HG03066 (cell line): ENCODE results near the gene CTNNA3.

Experiments
- ATAC-seq: cut with Tn5 transposase; IDR thresholded peaks from one replicate; pipeline ENCODE4 v1.9.1; 2021; ENCODE audit warnings: low read depth; ENCODE audit not compliant: unreplicated experiment

The CTNNA3 gene

GRCh38 chr10:67520924-67521520 is 175.0 kb downstream of the CTNNA3 start:
- ATAC-seq, result peak; percentile 94

DNA sequence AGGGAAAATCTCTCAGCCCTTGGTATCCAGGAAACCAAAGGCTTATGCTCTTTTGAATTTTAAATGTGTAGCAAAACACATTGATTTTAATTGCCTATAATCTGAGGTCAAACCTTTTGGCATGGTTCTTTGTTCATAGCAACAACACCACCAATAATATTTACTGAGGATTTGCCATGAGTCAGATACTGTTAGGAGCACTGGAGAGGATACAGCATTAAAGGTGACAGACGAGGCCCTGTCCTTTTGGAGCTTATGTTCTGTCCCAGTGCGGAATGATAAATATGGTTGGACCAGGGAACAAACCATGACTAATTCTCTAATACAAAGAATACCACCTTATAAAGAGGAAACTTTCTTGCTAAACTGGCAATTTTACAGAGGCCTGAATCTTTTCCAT is 176.6 kb downstream of the CTNNA3 start:
- ATAC-seq, result no peak

DNA sequence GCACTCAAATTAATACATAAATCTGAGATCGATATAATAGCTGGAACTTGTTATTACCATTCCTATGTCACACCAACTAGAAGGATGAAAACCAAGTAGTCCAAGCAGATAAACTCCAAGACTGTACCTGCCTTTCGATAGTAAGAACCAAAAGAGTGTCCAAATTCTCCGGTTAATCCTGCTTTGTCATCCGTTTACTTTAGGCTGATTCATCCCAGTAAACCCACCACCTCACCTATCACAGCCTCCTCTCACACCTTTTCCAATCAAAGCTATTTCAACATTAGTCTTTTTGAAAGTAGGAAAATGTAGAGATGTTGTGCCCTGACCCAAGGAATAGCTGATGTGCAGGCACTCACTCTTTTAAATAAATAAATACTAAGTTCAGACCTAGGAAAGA is 177.2 kb downstream of the CTNNA3 start:
- no peak for ATAC-seq

DNA sequence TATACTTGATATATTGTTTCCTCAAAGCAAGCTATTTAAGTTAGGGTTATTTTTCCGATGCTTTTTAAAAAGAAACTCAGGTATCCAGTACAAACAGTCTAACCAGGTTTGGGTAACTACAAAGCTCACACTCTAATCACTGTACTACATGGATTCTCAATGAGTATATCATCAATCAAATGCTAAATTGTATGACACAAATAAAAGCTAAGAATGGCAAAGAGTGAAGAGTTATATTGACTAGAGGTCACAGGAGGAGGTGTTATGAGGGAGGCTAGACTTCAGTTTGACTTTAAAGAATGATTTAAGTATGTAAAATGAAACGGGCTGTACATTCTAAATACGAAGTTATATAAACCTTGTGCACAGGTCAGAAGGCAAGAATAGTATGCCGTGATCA is 178.0 kb downstream of the CTNNA3 start:
- ATAC-seq, result no peak

- ATAC-seq, result no peak
Measured at GRCh38 chr10:67506757-67507091, 189.3 kb downstream of the CTNNA3 start.

DNA sequence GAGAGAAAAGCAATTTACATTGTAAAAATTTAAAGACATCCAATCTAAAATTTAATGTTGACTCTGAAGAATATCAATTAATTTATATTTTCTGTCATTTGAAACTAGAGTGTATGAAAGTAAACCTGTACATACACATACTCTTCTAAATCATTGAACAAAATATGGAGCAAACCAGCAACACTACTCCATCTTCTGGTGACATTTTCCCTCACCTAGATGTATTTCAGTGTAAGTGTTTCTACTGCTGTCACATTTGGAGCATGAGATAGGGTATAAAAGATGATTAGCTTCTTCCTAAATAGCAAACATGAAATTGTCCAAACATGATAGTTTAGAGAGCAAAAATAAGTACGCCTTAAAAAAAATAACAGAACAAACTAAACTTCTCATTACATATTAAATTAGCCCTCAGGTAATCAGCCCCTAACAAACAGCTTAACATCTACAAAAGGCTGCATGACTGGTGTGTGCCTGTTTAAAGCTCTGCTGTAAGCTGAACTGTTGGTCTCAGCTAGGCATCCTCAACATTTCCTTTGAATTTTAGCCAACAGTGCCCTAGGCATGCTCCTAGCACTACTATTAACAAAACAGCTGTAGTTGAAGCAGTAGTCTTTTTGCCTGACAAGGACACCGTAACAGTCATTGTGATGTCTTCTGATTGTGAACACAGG is 189.8 kb downstream of the CTNNA3 start:
- ATAC-seq, result no peak

DNA sequence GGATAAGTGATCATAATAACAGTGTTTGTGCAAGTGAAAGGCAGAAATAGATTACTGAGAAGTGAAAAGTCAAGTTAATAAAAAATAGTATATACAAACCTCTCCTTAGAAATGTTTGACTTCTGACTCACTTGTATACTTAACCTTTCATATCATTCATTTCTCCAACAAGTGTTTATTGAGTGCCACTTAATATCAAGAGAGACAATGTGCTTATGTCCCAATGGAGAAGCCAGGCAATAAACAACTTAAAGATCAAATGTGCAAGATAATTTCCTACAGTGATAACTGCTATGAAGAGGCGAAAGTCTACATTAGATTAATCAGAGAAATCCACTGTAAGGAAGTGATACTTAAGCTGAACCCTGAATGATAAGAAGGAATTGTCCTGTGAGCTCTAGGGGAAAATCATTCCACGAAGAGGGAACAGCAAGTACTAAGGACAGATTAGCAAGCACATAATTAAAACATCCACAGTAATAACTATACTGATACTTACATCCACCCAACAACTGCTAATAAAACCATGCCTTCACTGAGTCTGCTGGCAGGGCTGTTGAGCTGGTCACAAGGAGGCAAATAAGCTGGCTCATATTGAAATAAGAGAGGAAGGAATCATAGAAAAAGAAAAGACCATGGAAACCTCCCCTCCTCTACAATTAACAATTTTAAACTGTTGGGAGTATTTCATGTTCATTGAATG is 203.5 kb downstream of the CTNNA3 start:
- no peak for ATAC-seq

GRCh38 chr10:67487906-67488619 is 207.9 kb downstream of the CTNNA3 start:
- ATAC-seq, result no peak

DNA sequence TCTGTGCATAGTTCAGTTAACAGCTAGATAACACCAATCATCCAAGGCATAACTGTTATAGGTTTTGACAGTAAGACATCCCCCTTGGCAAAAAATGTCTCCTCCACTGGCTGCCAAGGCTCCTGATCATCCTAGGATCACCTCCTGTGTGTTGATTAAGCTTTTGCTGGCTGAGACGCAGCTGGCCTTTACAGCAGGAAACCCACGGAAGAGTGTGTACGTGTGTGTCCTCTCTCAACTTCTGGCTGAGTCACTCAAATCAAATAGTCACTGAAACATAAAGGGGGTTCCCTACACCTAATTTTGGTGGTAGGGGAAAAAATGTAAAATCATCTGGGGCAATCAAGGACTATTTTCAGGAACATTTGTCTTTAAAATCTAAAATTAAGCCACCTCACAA is 208.8 kb downstream of the CTNNA3 start:
- no peak for ATAC-seq

- ATAC-seq, result no peak
Measured at GRCh38 chr10:67477868-67478267, 218.1 kb downstream of the CTNNA3 start.

- no peak for ATAC-seq
Measured at GRCh38 chr10:67476201-67476600, 219.8 kb downstream of the CTNNA3 start.

- no peak for ATAC-seq
Measured at GRCh38 chr10:67473850-67474633, 222.0 kb downstream of the CTNNA3 start.

DNA sequence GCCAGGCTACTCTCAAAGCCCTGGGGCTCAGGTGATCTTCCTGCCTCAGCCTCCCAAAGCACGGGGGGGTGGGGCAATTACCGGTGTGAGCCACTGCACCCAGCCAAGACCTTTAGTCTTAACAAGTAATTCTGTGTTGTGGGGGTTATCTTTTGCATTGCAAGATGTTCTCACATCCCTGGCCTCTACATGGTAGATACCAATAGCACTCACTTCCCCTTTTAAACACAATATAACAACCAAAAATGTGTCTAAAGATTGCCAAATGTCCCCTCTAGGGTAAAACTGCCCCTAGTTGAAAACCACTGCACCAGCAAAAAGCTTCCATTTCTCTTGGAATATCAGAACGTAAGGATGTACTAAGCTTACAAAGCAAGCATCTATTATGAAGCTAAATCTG is 225.0 kb downstream of the CTNNA3 start:
- peak; percentile 50 for ATAC-seq

- no peak for ATAC-seq
Measured at GRCh38 chr10:67464278-67464677, 231.7 kb downstream of the CTNNA3 start.

DNA sequence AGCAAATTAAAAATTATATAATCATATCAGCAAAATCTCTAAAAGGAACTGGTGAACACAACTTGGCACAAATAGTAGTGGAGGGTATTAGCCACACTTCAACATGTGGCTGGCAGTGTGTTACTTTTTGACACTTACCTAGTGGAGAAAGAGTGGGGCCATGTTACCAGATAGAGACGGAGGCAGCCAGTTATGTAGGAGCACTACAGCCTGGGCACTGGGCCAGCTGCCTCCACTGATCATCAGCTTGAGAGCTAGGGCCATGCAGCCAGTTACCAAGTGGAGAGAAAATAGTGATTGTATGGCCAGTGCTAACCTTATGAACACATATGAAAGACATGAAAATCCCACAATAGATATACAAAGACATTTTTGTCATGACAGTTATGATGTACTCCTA is 243.1 kb downstream of the CTNNA3 start:
- ATAC-seq, result no peak

DNA sequence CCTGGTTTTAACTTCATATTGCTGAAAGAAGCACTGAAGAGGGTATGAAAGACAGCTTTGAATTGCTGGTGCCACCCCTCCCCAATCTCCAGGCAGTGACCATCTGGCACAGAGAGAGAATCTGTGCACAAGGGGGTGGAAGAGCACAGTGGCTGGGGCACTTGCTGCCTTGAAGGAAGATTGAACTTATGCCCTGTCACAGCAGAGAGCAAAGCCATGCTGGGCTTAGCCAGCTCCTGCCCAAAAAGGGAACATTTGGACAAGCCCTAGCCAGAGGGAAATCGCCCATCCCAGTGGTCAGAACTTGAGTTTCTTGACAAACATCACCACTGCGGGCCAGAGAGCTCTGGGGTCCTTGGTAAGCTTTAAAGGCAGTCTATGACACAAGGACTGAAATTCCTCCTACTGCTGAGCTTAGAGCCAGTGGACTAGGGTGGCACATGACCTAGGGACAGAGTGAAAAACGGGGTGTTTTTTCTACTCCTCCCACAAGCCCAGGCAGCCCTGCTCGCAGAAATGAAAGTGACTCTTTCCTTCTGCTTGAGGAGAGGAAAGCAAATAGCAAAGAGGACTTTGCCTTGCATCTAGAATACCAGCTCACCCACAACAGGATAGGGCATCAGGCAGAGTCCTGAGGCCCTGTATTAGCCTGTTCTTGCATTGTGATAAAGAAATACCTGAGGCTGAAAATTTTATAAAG is 257.2 kb downstream of the CTNNA3 start:
- ATAC-seq, result no peak

DNA sequence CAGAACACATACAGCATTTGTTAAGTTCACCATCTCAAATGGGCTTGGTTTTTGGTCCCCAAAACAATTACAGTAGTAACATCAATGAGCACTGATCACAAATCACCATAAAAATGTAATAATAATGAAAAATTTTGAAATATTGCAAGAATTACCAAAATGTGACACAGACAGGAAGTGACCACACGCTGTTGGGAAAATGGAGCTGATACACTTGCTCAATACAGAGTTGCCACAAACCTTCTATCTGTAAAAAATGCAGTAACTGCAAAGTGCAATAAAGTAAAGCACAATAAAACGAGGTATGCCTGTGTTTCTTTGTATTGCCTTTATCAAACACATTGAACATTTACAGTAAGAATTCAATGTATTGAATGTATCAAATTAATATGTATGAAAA is 262.7 kb downstream of the CTNNA3 start:
- no peak for ATAC-seq

GRCh38 chr10:67402620-67403019 is 293.4 kb downstream of the CTNNA3 start:
- ATAC-seq, result no peak

DNA sequence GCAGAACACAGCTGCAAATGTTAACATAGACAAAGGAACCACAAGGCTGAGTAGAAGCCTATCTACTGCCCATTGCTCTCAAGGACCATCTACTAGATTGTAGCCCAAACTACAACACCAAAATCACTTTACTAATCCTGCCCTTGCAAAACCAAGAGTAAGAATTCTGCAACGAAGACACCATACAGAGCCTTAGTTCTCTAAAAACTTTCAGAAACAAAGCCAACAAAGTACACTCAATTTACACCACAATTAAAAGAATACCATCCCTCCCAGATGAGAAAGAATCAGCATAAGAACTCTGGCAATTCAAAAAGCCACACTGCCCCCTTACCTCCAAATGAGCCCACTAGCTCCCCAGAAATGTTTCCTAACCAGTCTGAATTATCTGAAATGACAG is 294.3 kb downstream of the CTNNA3 start:
- no peak for ATAC-seq
